OCI-LY1 (cell line): ENCODE data around the gene CFD.

Source experiments
- H2AFZ ChIP-seq: fragments of 200-600 bp; sonication (generic), shearing (Covaris generic); 2 replicates; pipeline ENCODE4 v1.6.0; 2014; ENCODE audit warnings: antibody characterized with exemption, mild to moderate bottlenecking, low read length
- H3F3A ChIP-seq: fragments of 200-600 bp; sonication (generic), shearing (Covaris generic); 2 replicates; pipeline ENCODE4 v1.6.0; 2014; ENCODE audit warnings: mild to moderate bottlenecking, antibody characterized with exemption, low read length, moderate library complexity; ENCODE audit not compliant: insufficient read depth
- H3K27ac ChIP-seq: fragments of 200-600 bp; sonication (generic); 2 replicates; pipeline ENCODE4 v1.5.1; 2014; ENCODE audit warnings: low read length, mixed run types, mild to moderate bottlenecking, low read depth; ENCODE audit not compliant: poor library complexity, severe bottlenecking
- H3K27me3 ChIP-seq: fragments of 200-600 bp; sonication (generic); 2 replicates; pipeline ENCODE4 v1.6.0; 2014; ENCODE audit warnings: antibody characterized with exemption, mild to moderate bottlenecking, low read length, moderate library complexity; ENCODE audit not compliant: insufficient read depth
- H3K36me3 ChIP-seq: fragments of 200-600 bp; sonication (generic); 2 replicates; pipeline ENCODE4 v1.6.1; 2014; ENCODE audit warnings: mild to moderate bottlenecking, antibody characterized with exemption, low read length, moderate library complexity, mixed read lengths; ENCODE audit not compliant: insufficient read depth
- H3K4me1 ChIP-seq: fragments of 200-600 bp; sonication (generic); 2 replicates; pipeline ENCODE4 v1.5.1; 2014; ENCODE audit warnings: mild to moderate bottlenecking, low read length, moderate library complexity; ENCODE audit not compliant: insufficient read depth, severe bottlenecking
- H3K4me2 ChIP-seq: fragments of 200-600 bp; sonication (generic), shearing (Covaris generic); 2 replicates; pipeline ENCODE4 v1.6.1; 2014; ENCODE audit warnings: low read length
- H3K4me3 ChIP-seq: fragments of 200-600 bp; sonication (generic); 2 replicates; pipeline ENCODE4 v1.5.1; 2014; ENCODE audit warnings: low read length, low read depth, mild to moderate bottlenecking, mixed read lengths; ENCODE audit not compliant: poor library complexity, severe bottlenecking
- H3K79me2 ChIP-seq: fragments of 200-600 bp; shearing (Covaris generic); 2 replicates; pipeline ENCODE4 v1.6.1; 2016; ENCODE audit warnings: mixed run types, low read length, mixed read lengths; ENCODE audit not compliant: insufficient read depth
- H3K9ac ChIP-seq: fragments of 200-600 bp; sonication (generic), shearing (Covaris generic); 2 replicates; pipeline ENCODE4 v1.6.1; 2014; ENCODE audit warnings: mild to moderate bottlenecking, low read length, mixed read lengths
- H3K9me2 ChIP-seq: fragments of 200-600 bp; sonication (generic), shearing (Covaris generic); 2 replicates; pipeline ENCODE4 v1.6.1; 2014; ENCODE audit warnings: low read depth, mild to moderate bottlenecking, low read length, mixed read lengths
- H3K9me3 ChIP-seq: fragments of 200-600 bp; shearing (Covaris generic); 2 replicates; pipeline ENCODE4 v1.6.1; 2014; ENCODE audit warnings: low read length, mixed read lengths
- H4K20me1 ChIP-seq: fragments of 200-600 bp; sonication (generic), shearing (Covaris generic); 2 replicates; pipeline ENCODE4 v1.6.0; 2016; ENCODE audit warnings: mild to moderate bottlenecking, low read length; ENCODE audit not compliant: insufficient read depth
- EZH2 ChIP-seq: fragments of 200-600 bp; sonication (generic), shearing (Covaris generic); IDR thresholded peaks from 2 replicates; pipeline ENCODE4 v1.8.0; 2017; ENCODE audit warnings: borderline replicate concordance, mixed run types, mild to moderate bottlenecking, antibody characterized with exemption, low read length, moderate library complexity, mixed read lengths
- TF ChIP-seq, protein P1 (sequence below): fragments of 200-600 bp; sonication (generic), shearing (Covaris generic); IDR thresholded peaks from 2 replicates; pipeline ENCODE4 v1.5.1; 2017; ENCODE audit warnings: mild to moderate bottlenecking, antibody characterized with exemption, low read length, moderate library complexity, mixed read lengths

Gene CFD

GRCh38 chr19:843180-843835 is 16.2 kb upstream of the CFD start:
- Histone ChIP-seq H3K27ac (no peak overlapping the region), H3K4me2 (no peak overlapping the region), H3K9me2 (no peaks in the 10 kb centered on the region), H3K9ac (no peak overlapping the region), H3K9me3 (no peaks in the 10 kb centered on the region), H3F3A (no peaks in the 10 kb centered on the region), H3K79me2 (no peaks in the 10 kb centered on the region), H3K4me3 (no peak overlapping the region), H3K27me3 (peaks cover 4% of the 10 kb centered on the region; the same call in 1 of the 2 replicates), H3K4me1 (no peaks in the 10 kb centered on the region), H2AFZ (no peak overlapping the region), H4K20me1 (no peaks in the 10 kb centered on the region), H3K36me3 (no peaks in the 10 kb centered on the region)
- no peak for TF ChIP-seq EZH2
- TF ChIP-seq, protein P1, sequence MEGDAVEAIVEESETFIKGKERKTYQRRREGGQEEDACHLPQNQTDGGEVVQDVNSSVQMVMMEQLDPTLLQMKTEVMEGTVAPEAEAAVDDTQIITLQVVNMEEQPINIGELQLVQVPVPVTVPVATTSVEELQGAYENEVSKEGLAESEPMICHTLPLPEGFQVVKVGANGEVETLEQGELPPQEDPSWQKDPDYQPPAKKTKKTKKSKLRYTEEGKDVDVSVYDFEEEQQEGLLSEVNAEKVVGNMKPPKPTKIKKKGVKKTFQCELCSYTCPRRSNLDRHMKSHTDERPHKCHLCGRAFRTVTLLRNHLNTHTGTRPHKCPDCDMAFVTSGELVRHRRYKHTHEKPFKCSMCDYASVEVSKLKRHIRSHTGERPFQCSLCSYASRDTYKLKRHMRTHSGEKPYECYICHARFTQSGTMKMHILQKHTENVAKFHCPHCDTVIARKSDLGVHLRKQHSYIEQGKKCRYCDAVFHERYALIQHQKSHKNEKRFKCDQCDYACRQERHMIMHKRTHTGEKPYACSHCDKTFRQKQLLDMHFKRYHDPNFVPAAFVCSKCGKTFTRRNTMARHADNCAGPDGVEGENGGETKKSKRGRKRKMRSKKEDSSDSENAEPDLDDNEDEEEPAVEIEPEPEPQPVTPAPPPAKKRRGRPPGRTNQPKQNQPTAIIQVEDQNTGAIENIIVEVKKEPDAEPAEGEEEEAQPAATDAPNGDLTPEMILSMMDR = no peak

- no peaks in the 10 kb centered on the region for H3K9me2 ChIP-seq
- H3K4me1 ChIP-seq = no peaks in the 10 kb centered on the region
- no peak overlapping the region for H3K27ac ChIP-seq
- H3K9ac ChIP-seq = no peak overlapping the region
- no peaks in the 10 kb centered on the region for H3F3A ChIP-seq
- H4K20me1 ChIP-seq = no peaks in the 10 kb centered on the region
- H2AFZ ChIP-seq = no peak overlapping the region
- H3K4me3 ChIP-seq = no peak overlapping the region
- H3K27me3 ChIP-seq = peaks cover 4% of the 10 kb centered on the region; the same call in 1 of the 2 replicates
- no peak overlapping the region for H3K4me2 ChIP-seq
- TF ChIP-seq, protein P1 = no peak
- no peak for TF ChIP-seq EZH2
- no peaks in the 10 kb centered on the region for H3K9me3 ChIP-seq
- H3K79me2 ChIP-seq = no peaks in the 10 kb centered on the region
- H3K36me3 ChIP-seq = no peaks in the 10 kb centered on the region
These were observed 15.5 kb upstream of the CFD start for GRCh38 chr19:843836-844545.

DNA sequence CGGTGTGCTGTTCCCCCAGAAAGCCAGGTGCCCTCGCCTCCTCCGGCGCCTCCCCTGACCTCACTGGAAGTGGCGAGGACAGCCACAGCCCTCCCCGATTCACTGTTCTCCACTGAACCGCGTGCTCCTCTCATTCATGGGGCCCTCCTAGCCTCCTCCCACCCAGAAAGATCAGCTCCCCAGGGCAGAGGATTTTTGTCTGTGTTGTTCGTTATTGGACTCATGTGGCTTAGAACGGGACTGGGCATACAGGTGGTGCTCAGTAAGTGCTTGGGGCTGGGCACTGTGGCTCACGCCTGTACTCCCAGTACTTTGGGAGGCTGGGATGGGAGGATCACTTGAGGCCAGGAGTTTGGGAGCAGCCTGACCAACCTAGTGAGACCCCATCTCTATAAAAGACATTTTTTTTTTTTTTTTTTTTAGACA is 14.9 kb upstream of the CFD start:
- Histone ChIP-seq H3K4me2 (no peak overlapping the region), H3F3A (no peaks in the 10 kb centered on the region), H3K4me3 (no peak overlapping the region), H3K36me3 (no peaks in the 10 kb centered on the region), H3K4me1 (no peaks in the 10 kb centered on the region), H4K20me1 (no peaks in the 10 kb centered on the region), H3K9me2 (no peaks in the 10 kb centered on the region), H3K9ac (no peak overlapping the region), H3K79me2 (no peaks in the 10 kb centered on the region), H3K9me3 (no peaks in the 10 kb centered on the region), H3K27ac (no peak overlapping the region), H2AFZ (no peak overlapping the region), H3K27me3 (peaks cover 4% of the 10 kb centered on the region; the same call in 1 of the 2 replicates)
- TF ChIP-seq EZH2 = no peak
- TF ChIP-seq, protein P1 = no peak
